ENCODE measurements around the gene CROCC. TPM values are rescaled to one million over a fixed set of nuclear protein-coding genes. Genes with fewer than 3 reads are reported as not detected.
"Not testable (repeated sequence)": the region's sequence is repeated elsewhere in the genome, so short reads cannot be mapped to it uniquely, and the experiment has no call there.

The CROCC gene
- total RNA-seq, 1 donor, result 13.8 TPM

DNA sequence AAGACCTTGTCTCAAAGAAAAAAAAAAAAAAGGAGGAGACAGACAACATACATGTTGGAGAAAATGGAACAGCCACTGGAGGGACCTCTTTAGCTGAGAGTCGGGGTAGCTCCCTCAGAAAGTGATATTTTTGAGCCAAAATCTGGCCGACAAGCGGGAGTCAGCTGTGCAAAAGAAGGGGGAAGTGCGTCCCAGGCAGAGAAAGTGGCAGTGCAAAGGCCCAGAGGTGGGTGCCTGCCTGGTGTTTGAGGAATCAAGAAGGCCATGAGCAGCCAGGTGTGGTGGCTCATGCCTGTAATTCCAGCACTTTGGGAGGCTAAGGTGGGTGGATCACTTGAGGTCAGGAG, 6.1 kb upstream of the CROCC start:
- TF ChIP-seq, protein P1, sequence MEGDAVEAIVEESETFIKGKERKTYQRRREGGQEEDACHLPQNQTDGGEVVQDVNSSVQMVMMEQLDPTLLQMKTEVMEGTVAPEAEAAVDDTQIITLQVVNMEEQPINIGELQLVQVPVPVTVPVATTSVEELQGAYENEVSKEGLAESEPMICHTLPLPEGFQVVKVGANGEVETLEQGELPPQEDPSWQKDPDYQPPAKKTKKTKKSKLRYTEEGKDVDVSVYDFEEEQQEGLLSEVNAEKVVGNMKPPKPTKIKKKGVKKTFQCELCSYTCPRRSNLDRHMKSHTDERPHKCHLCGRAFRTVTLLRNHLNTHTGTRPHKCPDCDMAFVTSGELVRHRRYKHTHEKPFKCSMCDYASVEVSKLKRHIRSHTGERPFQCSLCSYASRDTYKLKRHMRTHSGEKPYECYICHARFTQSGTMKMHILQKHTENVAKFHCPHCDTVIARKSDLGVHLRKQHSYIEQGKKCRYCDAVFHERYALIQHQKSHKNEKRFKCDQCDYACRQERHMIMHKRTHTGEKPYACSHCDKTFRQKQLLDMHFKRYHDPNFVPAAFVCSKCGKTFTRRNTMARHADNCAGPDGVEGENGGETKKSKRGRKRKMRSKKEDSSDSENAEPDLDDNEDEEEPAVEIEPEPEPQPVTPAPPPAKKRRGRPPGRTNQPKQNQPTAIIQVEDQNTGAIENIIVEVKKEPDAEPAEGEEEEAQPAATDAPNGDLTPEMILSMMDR (IDR thresholded peaks at IDR 0.05; ENCODE audit: insufficient read depth, low read depth, low read length), result no peak
- no peak for DNase-seq (ENCODE audit: low read depth)
- no peak overlapping the region for H3K4me3 ChIP-seq (ENCODE audit: low read depth, low read length)

DNA sequence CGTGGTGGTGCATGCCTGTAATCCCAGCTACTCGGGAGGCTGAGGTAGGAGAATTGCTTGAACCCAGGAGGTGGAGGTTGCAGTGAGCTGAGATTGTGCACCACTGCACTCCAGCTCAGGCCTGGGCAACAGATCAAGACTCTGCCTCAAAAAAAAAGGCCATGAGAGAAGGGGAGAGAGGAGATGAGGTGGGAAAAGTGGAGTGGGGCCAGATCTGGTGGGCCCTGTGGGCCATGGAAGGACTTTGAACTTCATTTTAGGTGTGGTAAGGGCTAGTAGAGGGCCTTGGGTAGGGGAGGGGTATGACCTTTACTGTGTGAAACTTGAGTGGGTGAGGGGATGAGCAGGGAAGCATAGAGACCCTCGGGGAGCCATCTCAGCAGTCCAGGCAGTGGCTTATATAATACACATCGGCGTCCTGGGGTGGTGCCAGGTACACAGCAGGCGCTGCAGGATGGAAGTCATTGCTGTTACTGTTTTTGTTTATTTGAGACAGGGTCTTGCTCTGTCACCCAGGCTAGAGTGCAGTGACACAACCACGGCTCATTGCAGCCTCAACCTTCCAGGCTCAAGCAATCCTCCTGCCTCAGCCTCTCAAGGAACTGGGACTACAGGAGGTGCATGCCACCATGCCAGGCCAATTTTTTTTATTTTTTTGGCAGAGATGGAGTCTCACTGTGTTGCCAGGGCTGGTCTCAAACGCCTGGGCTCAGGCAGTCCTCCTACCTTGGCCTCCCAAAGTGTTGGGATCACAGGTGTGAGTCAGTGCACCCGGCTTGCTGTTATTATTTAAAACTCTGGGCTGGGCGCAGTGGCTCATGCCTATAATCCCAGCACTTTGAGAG, 5.5 kb upstream of the CROCC start:
- not testable (repeated sequence) for DNase-seq (ENCODE audit: low read depth)

DNA sequence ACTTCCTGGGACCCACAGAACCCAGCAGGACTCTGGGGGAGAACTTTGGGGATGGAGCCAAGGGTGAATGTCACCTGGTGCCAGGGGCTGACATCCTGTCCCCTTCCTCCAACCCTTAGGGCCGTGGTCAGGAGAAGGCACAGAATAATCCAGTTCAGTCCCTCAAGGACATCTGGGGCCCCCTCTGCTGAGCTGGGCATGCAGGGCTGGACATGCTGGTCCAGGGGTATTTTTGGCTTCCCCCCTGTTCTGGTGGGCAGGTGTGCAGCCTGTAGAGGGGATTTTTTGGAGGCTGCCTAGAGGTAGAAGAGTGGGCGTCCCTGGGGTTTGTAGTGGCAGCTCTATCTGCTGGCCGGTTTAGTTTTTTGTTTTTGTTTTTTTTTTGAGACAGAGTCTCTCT, 3.4 kb upstream of the CROCC start:
- no peak overlapping the region for H3K4me3 ChIP-seq (ENCODE audit: low read depth, low read length)
- TF ChIP-seq, protein P1 (IDR thresholded peaks at IDR 0.05; ENCODE audit: insufficient read depth, low read depth, low read length), result no peak
- no peak for DNase-seq (ENCODE audit: low read depth)

More for the DNA sequence above, 5.5 kb upstream of the CROCC start:
- not testable (repeated sequence) for H3K4me3 ChIP-seq (ENCODE audit: low read depth, low read length)

DNA sequence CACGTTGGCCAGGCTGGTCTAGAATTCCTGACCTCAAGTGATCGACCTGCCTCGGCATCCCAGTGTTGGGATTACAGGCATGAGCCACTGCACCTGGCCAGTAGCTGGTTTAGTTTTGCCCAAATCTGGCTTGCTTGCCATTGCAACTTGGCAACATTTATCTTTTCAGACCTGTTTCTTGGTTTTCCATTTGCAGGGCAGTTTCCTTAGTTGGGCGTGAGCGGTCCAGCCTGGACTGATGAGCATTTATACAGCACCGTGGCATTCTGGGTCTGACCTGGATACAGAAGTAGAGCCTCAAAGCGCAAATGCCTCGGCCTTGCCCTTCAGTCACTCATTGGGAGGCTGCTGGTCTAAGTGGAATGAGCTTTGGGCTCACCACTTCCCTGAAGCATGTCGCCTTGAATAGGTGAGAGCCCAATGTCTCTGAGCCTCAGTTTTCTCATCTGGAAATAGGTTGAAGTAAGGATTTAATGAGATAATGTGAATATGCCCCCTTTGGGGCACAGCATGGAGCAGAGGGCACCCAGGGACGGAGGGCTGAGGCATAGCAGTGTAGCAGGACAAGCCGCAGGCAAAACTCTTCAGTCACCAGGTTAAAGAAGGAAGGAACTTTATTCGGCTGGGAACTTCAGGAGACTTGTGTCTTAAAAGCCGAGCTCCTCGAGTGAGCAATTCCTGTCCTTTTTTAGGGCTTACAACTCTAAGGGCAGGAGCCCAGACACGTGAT, 2.6 kb upstream of the CROCC start:
- DNase-seq (ENCODE audit: low read depth); H3K4me3 ChIP-seq (ENCODE audit: low read depth, low read length): not testable (repeated sequence)

DNA sequence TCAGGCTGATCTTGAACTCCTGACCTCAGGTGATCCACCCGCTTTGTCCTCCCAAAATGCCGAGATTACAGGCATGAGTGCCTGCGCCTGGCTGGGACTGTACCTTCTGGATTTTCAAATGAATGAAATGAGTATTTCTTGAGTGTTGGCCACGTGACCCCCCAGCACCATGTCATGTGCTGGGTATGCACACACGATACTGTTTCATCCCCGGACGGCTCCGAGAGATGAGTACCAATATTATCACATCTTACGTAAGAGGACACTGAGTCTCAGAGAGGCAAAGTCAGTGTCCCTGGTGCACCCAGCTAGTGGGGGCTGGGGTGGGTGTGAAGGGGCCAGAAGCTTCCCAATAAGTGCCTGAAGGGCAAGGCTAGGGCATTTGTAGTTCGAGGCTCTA, 780 bp upstream of the CROCC start:
- TF ChIP-seq, protein P1 (IDR thresholded peaks at IDR 0.05; ENCODE audit: insufficient read depth, low read depth, low read length), result no peak
- no peak overlapping the region for H3K4me3 ChIP-seq (ENCODE audit: low read depth, low read length)
- no peak for DNase-seq (ENCODE audit: low read depth)

DNA sequence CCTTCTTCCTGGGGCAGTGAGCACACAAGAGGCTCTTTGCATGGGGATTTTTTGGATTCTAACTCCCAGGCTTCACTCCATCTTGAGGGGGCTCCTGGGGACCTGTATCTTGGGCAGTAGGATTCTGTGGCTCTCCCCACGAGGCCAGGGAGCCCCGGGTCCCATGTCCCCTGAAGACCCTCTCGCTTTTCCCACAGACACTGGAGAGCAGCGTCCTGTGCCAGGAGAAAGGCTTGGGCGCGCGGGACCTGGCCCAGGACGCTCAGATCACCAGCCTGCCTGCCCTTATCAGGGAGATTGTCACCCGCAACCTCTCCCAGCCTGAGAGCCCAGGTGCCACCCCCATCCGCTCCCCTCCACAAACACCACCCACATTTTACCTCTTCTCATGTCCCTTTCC, 735 bp downstream of the CROCC start:
- DNase-seq (ENCODE audit: low read depth), result no peak
- H3K4me3 ChIP-seq (ENCODE audit: low read depth, low read length), result no peak overlapping the region
- TF ChIP-seq, protein P1 (IDR thresholded peaks at IDR 0.05; ENCODE audit: insufficient read depth, low read depth, low read length), result no peak

DNA sequence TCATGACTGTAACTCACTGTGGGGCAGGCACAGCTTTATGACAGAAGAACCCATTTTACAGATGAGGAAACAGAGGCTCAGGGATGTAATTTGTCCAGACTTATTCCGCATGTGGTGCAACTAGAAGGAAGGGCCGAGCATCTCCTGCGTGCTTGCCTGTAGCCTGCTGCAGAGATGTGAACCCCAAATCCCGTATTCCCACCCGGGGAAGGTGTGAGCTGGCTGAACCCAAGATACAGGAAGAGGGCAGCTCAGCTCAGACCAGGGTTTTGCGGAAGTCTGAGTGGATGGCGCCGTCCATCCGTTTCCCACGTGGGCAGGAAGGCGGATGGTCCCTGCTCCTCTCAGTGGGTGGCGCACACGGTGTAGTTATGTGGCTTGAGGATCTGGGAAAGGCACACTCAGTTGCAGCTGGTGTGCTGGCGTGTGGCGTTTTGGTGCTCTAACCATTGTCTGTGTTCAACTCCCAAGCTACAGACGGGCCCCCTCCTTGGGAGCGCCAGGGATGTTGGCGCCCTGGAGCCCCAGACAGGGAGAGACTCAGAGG, 1.2 kb downstream of the CROCC start:
- no peak for DNase-seq (ENCODE audit: low read depth)
- H3K4me3 ChIP-seq (ENCODE audit: low read depth, low read length), result no peak overlapping the region
- TF ChIP-seq, protein P1 (IDR thresholded peaks at IDR 0.05; ENCODE audit: insufficient read depth, low read depth, low read length), result no peak

All from fibroblast of villous mesenchyme (primary cell).